Fibroblast of lung (primary cell): ENCODE measurements around the gene NATD1.

ENCODE experiments used
- CTCF ChIP-seq, 2 donors: IDR thresholded peaks in 1 of 2; conservative IDR thresholded peaks in 1 of 2; 1 replicate in 1 of 2; 2 replicates in 1 of 2; pipeline ENCODE4 v1.5.1; 2011 to 2012; ENCODE audit warnings: low read length in 2 of 2, control low read depth in 1 of 2, inconsistent platforms in 1 of 2, low read depth in 1 of 2, mild to moderate bottlenecking in 1 of 2
- EZH2 ChIP-seq: IDR thresholded peaks from 2 replicates; pipeline ENCODE4 v1.5.1; 2012; ENCODE audit warnings: low read length, control low read depth, mild to moderate bottlenecking; ENCODE audit errors: missing control alignments

- TF ChIP-seq CTCF (conservative IDR thresholded peaks at IDR 0.05 in 1 of 2, IDR thresholded peaks at IDR 0.05 in 1 of 2; ENCODE audit: low read depth in 1 of 2, low read length in 2 of 2) = no peak
- TF ChIP-seq EZH2 = no peak
Observed at GRCh38 chr17:21286909-21287702, 33.9 kb upstream of the NATD1 start.
